ENCODE results near the gene HAPSTR1.
"Not testable (repeated sequence)": the region's sequence is repeated elsewhere in the genome, so short reads cannot be mapped to it uniquely, and the experiment has no call there.

HAPSTR1 gene, protein sequence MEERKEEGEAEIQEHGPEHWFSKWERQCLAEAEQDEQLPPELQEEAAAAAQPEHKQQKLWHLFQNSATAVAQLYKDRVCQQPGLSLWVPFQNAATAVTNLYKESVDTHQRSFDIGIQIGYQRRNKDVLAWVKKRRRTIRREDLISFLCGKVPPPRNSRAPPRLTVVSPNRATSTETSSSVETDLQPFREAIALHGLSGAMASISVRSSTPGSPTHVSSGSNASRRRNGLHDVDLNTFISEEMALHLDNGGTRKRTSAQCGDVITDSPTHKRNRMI

GRCh38 chr16:9090960-9091866 lies at the start of gene HAPSTR1:
Gene HAPSTR1 (plus strand): TSS chr16:9091644. CDS start chr16:9092045, 401 bp downstream.
- peak; percentile 100 for DNase-seq

GRCh38 chr16:9042533-9042932 lies 48.9 kb upstream of the HAPSTR1 start:
- DNase-seq = peak; percentile 29

GRCh38 chr16:9042964-9043680 lies 48.3 kb upstream of the HAPSTR1 start:
- peak; percentile 29 for DNase-seq

DNA sequence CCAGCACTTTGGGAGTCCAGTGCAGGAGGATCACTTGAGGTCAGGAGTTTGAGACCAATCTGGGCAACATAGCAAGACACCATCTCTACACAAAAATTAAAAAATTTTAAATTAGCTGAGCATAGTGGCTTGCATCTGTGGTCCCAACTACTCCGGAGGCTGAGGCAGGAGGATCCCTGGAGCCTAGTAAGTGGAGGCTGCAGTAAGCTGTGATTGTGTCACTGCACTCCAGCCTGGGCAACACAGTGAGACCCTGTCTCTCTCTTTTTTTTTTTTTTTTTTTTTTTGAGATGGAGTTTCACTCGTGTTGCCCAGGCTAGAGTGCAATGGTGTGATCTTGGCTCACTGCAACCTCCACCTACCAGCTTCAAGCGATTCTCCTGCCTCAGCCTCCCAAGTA lies 45.9 kb upstream of the HAPSTR1 start:
- not testable (repeated sequence) for DNase-seq

DNA sequence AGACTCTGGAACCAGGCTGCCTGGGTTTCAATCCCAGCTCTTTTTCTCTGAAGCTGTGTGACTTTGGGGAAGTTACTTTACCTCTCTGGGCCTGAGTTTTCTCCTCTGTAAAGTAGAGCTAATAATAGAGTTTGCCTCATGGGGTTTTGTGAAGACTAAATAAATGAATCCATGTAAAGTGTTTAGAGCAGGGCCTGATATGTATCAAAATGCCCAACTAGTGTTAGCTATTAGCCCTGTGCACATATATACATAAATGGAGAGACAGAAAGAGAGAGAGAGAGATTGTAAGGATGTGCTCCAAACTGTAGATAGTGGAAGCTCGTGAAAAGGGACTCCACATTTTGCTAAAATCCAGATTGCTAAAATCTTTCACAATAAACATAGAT lies 44.8 kb upstream of the HAPSTR1 start:
- DNase-seq = no peak

GRCh38 chr16:9047689-9048301 lies 43.6 kb upstream of the HAPSTR1 start:
- peak; percentile 70 for DNase-seq

- DNase-seq = no peak
Observed at GRCh38 chr16:9048302-9048700, 43.1 kb upstream of the HAPSTR1 start.

DNA sequence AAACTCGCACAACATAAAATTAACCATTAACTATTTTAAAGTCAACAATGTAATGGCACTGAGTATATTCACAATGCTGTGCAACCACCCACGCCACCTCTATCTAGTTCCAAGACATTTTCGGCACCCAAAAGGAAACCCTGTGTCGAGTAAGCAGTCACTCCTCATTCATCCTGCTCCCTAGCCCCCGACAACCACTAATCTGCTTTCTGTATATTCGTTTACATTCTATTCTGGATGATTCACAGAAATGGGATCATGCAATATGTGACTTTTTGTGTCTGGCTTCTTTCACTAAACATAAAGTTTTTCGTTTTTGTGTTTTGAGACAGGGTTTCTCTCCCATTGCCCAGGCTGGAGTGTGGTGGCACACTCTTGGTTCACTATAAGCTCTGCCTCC lies 42.2 kb upstream of the HAPSTR1 start:
- DNase-seq = no peak

GRCh38 chr16:9050102-9050830 lies 41.2 kb upstream of the HAPSTR1 start:
- no peak for DNase-seq

- peak; percentile 85 for DNase-seq
Observed at GRCh38 chr16:9053006-9053601, 38.3 kb upstream of the HAPSTR1 start.

DNA sequence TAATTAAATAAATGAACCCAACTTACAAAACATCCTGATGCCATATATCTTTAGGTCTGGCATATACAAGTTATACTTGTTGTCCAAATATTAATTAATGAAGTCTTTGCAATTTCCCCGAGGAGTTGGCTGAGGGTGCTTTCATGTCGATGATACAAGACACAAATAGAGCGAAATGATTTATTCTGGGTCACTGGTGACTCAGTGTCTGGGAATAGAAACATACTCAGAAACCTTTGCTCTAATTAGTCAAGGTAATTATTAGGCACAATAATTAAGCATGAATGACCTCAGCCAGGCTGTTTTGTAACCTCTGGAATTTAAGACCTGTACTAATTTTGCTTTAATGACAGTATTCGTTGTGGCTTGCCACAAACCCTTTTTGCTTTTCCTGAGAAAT lies 37.0 kb upstream of the HAPSTR1 start:
- peak; percentile 23 for DNase-seq

- DNase-seq = no peak
Observed at GRCh38 chr16:9055115-9055514, 36.3 kb upstream of the HAPSTR1 start.

DNA sequence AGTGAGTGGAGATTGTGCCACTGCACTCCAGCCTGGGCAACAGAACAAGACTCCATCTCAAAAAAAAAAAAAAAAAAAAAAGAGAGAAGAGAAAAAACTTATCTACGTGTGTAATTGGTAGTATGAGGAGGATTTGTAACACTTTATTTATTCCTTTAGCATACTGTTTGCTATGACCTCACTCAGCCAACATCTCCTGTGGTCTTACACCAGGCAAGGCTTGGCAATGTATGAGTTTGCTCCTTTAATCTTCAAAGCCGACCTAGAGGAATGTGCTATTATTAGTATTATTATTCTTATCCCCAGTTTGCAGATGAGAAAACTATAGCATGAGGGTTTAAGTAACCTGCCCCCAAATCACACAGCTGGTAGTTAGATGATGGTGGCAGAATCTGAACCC lies 35.8 kb upstream of the HAPSTR1 start:
- DNase-seq = no peak

DNA sequence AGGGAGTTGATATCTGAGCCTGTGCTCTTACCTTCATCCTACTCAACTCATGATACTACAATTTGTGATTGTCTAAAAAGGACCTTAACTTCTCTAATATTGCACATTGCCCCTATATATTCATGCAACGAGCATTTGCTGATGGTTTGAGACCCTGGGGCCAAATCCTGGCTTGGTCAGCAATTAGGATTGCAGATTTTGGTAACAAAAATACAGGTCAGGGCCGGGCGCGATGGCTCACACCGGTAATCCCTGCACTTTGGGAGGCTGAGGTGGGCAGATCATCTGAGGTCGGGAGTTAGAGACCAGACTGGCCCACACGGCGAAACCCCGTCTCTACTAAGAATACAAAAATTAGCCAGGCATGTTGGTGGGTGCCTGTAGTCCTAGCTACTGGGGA lies 35.4 kb upstream of the HAPSTR1 start:
- no peak for DNase-seq

DNA sequence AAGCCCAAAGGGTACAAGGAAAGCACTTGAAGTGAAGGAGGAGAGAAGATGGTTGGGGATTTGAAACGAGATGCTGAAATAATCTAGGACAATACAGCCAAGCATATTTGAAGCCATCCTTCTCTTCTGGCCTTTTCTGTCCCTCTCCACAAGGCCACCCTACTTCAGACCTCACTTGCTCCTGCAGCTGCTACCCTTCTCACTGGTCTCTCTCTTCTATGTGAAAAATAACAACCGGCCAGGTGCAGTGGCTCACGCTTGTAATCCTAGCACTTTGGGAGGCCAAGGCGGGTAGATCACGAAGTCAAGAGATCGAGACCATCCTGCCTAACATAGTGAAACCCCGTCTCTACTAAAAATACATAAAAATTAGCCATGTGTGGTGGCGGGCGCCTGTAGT lies 33.2 kb upstream of the HAPSTR1 start:
- no peak for DNase-seq

GRCh38 chr16:9060225-9060624 lies 31.2 kb upstream of the HAPSTR1 start:
- DNase-seq = no peak

DNA sequence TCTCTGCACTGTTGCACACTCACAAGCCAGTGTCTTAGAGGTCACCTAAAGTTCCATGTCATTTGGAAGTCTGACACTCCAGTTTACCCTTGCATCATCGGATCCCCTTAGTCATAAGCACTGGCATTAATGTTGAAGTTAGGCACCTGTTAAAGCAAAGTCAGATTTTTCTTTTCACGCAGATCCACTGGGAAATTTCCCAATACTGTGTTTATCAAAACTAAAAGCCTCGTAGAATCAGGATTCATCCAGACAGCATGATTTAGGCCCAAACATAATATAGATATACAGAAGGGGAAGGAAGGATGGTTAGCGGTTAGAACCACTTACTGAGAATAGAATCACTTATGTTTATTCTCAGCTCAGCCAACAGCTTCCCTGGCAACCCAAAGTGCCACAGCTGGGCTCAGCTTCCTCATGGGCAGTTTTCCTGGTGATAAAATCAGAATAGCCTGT lies 30.1 kb upstream of the HAPSTR1 start:
- DNase-seq = no peak

GRCh38 chr16:9062301-9062700 lies 29.1 kb upstream of the HAPSTR1 start:
- no peak for DNase-seq

DNA sequence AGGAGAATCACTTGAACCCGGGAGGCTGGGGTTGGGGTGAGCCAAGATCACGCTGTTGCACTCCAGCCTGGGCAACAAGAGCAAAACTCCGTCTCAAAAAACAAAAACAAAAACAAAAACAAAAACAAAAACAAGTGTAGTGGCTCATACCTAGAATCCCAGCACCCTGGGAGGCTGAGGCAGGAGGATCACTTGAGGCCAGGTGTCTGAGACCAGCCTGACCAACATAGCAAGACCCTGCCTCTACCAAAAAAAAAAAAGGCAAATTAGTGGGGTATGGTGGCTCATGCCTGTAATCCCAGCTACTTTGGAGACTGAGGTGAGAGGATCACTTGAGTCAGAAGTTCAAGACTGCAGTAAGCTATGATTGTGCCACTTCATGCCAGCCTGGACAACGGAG lies 26.4 kb upstream of the HAPSTR1 start:
- no peak for DNase-seq

- no peak for DNase-seq
Observed at GRCh38 chr16:9068886-9069285, 22.6 kb upstream of the HAPSTR1 start.

- DNase-seq = no peak
Observed at GRCh38 chr16:9070254-9070653, 21.2 kb upstream of the HAPSTR1 start.

DNA sequence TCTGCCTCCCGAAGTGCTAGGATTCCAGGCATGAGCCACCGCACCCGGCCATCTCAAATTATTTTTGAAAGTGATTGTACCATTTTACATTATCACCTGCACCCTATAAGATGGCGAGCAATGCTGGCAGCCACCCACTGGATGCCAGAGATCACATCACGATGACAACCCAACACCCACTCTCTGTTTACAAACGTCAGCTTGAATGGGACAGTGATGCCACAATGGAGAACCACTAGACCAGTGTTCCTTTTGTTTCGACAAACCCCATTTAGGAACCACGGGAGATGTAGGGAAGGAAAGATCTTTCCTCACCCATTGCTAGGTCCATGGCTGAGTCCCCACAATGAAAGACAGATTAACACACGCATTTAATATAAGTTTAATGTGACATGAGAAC lies 20.1 kb upstream of the HAPSTR1 start:
- no peak for DNase-seq

Data from eye (tissue), 1 donor.